Ovary (tissue), 3 donors: ENCODE results near the gene ZNRF4.

Experiments
- EP300 ChIP-seq: sonication (generic); formaldehyde crosslinking; IDR thresholded peaks from one replicate; pipeline ENCODE4 v1.6.1; 2017; ENCODE audit warnings: antibody characterized with exemption
- POLR2A ChIP-seq: fragments of 450-650 bp; IDR thresholded peaks from one replicate; pipeline ENCODE4 v1.6.1; 2017; ENCODE audit warnings: antibody characterized with exemption, mild to moderate bottlenecking, moderate library complexity
- TF ChIP-seq, protein P1 (sequence below), 3 donors: fragments of 450-650 bp in 2 of 3; fragments of 200-600 bp in 1 of 3; IDR thresholded peaks; one replicate each; pipeline versions ENCODE4 v1.5.1 to v1.8.0; 2016 to 2022; ENCODE audit warnings: antibody characterized with exemption in 3 of 3, mild to moderate bottlenecking in 1 of 3
- donor health status: DM: no; HTN: no; CAD: no.

DNA sequence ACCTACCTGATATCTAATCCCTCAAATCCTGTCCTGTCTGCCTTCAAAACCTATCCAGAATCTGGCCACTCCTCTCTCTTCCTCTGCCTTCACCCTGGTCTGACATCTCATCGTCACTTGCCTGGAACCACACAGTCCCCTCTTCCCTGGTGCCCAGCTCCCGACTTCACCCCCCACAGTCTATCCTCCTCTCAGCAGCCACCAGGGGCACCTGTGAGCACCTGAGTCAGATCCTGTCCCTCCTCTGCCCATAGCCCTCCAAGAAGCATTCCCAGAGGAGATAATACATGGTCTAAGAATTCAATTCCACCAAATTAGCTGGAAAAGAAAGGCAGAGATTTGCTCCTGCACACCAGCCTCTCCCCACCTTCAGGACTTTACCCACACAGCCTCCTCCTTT lies 48.9 kb downstream of the ZNRF4 start:
- TF ChIP-seq, protein P1, sequence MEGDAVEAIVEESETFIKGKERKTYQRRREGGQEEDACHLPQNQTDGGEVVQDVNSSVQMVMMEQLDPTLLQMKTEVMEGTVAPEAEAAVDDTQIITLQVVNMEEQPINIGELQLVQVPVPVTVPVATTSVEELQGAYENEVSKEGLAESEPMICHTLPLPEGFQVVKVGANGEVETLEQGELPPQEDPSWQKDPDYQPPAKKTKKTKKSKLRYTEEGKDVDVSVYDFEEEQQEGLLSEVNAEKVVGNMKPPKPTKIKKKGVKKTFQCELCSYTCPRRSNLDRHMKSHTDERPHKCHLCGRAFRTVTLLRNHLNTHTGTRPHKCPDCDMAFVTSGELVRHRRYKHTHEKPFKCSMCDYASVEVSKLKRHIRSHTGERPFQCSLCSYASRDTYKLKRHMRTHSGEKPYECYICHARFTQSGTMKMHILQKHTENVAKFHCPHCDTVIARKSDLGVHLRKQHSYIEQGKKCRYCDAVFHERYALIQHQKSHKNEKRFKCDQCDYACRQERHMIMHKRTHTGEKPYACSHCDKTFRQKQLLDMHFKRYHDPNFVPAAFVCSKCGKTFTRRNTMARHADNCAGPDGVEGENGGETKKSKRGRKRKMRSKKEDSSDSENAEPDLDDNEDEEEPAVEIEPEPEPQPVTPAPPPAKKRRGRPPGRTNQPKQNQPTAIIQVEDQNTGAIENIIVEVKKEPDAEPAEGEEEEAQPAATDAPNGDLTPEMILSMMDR (IDR thresholded peaks at IDR 0.05) = no peak
- no peak for TF ChIP-seq POLR2A
- TF ChIP-seq EP300 = no peak
